ENCODE data around the gene DGCR2. TPM values are rescaled to one million over a fixed set of nuclear protein-coding genes. Genes with fewer than 3 reads are reported as not detected.

The DGCR2 gene
- total and polyA plus RNA-seq, 2 donors (not counting 1 experiment from before 2014, with no cell fraction given), result 34.3 to 39.5 TPM

DNA sequence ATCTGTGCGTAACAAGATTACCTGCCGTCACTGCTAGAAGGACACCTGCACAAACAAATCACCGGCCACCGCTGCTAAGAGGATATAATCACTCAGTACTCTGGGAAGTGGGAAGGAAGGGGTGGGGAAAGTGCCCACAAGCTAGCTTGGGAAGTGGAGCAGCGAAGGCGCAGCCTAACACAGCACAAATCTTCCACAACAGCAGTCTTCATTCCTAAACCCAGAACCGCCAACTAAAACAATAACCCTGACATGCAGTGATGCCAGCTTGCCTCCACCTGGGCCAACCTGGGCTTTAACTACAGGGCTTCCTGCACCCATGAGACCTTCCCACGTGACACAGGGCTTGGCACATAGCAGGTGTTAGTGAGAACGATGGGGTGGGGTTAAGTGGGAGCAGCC, 5.1 kb downstream of the DGCR2 start:
- Histone ChIP-seq H3K9me3 (ENCODE audit: control insufficient read depth, insufficient read depth, low read depth, low read length) (no peaks in the 10 kb centered on the region), H4K20me1 (ENCODE audit: control insufficient read depth, extremely low read depth, insufficient read depth, low read length) (peaks cover 2% of the 10 kb centered on the region)
- DNase-seq (ENCODE audit: low read depth in 2 of 2), result no peak

DNA sequence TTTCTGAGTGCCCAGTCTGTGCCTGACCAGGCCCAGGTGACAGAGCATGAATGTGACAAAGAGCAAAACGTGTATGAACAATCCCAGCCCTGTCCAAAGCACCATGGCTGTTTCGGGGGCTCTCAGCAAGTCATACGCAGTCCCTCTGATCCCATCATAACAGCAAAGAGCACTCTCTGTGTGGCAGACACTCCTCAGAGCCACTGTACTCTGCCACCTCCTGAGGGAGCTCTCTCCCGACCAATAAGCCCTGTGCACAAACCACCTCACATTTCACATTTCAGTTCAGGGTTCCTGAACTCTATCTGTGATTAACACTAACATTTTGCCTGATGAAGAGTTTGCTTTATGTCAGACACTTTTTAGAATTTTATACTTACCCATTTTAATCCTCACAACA, 6.6 kb downstream of the DGCR2 start:
- H3K27me3 ChIP-seq (ENCODE audit: control insufficient read depth, insufficient read depth, low read length), result no peaks in the 10 kb centered on the region
- H3K4me1 ChIP-seq (ENCODE audit: control insufficient read depth, extremely low read depth, insufficient read depth, low read length), result peaks cover 2% of the 10 kb centered on the region
- H3K27ac ChIP-seq (ENCODE audit: insufficient read depth, low read length), result no peak overlapping the region
- peaks cover 74% of the 10 kb centered on the region for H3K79me2 ChIP-seq (ENCODE audit: control insufficient read depth, insufficient read depth, low read length)
- H3K9ac ChIP-seq (ENCODE audit: insufficient read depth, low read length), result no peak overlapping the region
- no peak overlapping the region for H2AFZ ChIP-seq (ENCODE audit: low read length)
- no peaks in the 10 kb centered on the region for H3K9me3 ChIP-seq (ENCODE audit: control insufficient read depth, insufficient read depth, low read depth, low read length)
- TF ChIP-seq, protein P1, sequence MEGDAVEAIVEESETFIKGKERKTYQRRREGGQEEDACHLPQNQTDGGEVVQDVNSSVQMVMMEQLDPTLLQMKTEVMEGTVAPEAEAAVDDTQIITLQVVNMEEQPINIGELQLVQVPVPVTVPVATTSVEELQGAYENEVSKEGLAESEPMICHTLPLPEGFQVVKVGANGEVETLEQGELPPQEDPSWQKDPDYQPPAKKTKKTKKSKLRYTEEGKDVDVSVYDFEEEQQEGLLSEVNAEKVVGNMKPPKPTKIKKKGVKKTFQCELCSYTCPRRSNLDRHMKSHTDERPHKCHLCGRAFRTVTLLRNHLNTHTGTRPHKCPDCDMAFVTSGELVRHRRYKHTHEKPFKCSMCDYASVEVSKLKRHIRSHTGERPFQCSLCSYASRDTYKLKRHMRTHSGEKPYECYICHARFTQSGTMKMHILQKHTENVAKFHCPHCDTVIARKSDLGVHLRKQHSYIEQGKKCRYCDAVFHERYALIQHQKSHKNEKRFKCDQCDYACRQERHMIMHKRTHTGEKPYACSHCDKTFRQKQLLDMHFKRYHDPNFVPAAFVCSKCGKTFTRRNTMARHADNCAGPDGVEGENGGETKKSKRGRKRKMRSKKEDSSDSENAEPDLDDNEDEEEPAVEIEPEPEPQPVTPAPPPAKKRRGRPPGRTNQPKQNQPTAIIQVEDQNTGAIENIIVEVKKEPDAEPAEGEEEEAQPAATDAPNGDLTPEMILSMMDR (conservative IDR thresholded peaks at IDR 0.05 in 1 of 2, IDR thresholded peaks at IDR 0.05 in 1 of 2; ENCODE audit: low read depth in 1 of 2, low read length in 2 of 2), result no peak
- TF ChIP-seq EZH2 (IDR thresholded peaks at IDR 0.05; ENCODE audit: low read length, missing control alignments), result no peak
- no peak overlapping the region for H3K4me2 ChIP-seq (ENCODE audit: extremely low read depth, insufficient read depth, low read length)
- peaks cover 6% of the 10 kb centered on the region for H3K36me3 ChIP-seq (ENCODE audit: control insufficient read depth, insufficient read depth, low read length)
- H4K20me1 ChIP-seq (ENCODE audit: control insufficient read depth, extremely low read depth, insufficient read depth, low read length), result peaks cover 2% of the 10 kb centered on the region
- H3K4me3 ChIP-seq (replicated peaks in 1 of 4; ENCODE audit: control extremely low read depth in 1 of 4, insufficient read depth in 1 of 4, low read depth in 3 of 4, low read length in 4 of 4), result no peak overlapping the region
- no peak for DNase-seq (ENCODE audit: low read depth in 2 of 2)

More for the DNA sequence above, 5.1 kb downstream of the DGCR2 start:
- Histone ChIP-seq H3K79me2 (ENCODE audit: control insufficient read depth, insufficient read depth, low read length) (peaks cover 79% of the 10 kb centered on the region), H3K4me1 (ENCODE audit: control insufficient read depth, extremely low read depth, insufficient read depth, low read length) (peaks cover 4% of the 10 kb centered on the region), H3K36me3 (ENCODE audit: control insufficient read depth, insufficient read depth, low read length) (peaks cover 6% of the 10 kb centered on the region), H3K27ac (ENCODE audit: insufficient read depth, low read length) (no peak overlapping the region), H3K9ac (ENCODE audit: insufficient read depth, low read length) (no peak overlapping the region), H3K27me3 (ENCODE audit: control insufficient read depth, insufficient read depth, low read length) (no peaks in the 10 kb centered on the region), H2AFZ (ENCODE audit: low read length) (no peak overlapping the region), H3K4me2 (ENCODE audit: extremely low read depth, insufficient read depth, low read length) (no peak overlapping the region), H3K4me3 (replicated peaks in 1 of 4; ENCODE audit: control extremely low read depth in 1 of 4, insufficient read depth in 1 of 4, low read depth in 3 of 4, low read length in 4 of 4) (no peak overlapping the region)
- TF ChIP-seq EZH2 (IDR thresholded peaks at IDR 0.05; ENCODE audit: low read length, missing control alignments), result no peak
- TF ChIP-seq, protein P1 (conservative IDR thresholded peaks at IDR 0.05 in 1 of 2, IDR thresholded peaks at IDR 0.05 in 1 of 2; ENCODE audit: low read depth in 1 of 2, low read length in 2 of 2), result no peak

DNA sequence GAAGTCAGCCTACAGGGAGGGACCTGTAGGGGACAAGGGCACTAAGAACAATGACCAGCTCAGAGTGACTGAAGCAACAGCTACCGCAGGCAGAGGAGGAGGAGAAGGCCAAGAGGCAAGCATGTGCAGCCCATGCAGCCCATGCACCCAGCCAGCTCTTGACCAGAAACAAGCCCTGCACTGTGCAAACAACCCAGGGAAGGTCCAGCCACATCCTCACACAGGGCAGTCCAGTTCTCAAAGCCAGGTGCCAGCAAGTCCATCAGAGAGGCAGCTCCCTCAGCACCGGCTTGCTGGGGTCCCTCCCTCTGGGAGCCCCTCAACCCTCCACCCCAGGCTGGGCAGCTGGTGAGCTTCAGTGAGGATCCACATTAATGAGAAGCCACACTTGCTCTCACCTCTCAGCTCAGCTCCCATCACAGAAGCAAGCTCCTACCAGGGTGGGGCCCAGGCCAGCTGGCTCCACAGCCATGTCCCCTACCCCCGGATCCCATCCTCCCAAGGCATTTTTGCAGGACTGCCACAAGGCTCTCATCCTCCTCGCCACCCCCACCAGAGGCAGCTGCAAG, 7.1 kb downstream of the DGCR2 start:
- Histone ChIP-seq H3K27me3 (ENCODE audit: control insufficient read depth, insufficient read depth, low read length) (no peaks in the 10 kb centered on the region), H3K36me3 (ENCODE audit: control insufficient read depth, insufficient read depth, low read length) (peaks cover 4% of the 10 kb centered on the region), H3K9me3 (ENCODE audit: control insufficient read depth, insufficient read depth, low read depth, low read length) (no peaks in the 10 kb centered on the region), H3K27ac (ENCODE audit: insufficient read depth, low read length) (no peak overlapping the region), H3K4me1 (ENCODE audit: control insufficient read depth, extremely low read depth, insufficient read depth, low read length) (no peaks in the 10 kb centered on the region), H3K79me2 (ENCODE audit: control insufficient read depth, insufficient read depth, low read length) (peaks cover 70% of the 10 kb centered on the region), H4K20me1 (ENCODE audit: control insufficient read depth, extremely low read depth, insufficient read depth, low read length) (peaks cover 2% of the 10 kb centered on the region), H3K9ac (ENCODE audit: insufficient read depth, low read length) (no peak overlapping the region), H3K4me3 (replicated peaks in 1 of 4; ENCODE audit: control extremely low read depth in 1 of 4, insufficient read depth in 1 of 4, low read depth in 3 of 4, low read length in 4 of 4) (no peak overlapping the region), H3K4me2 (ENCODE audit: extremely low read depth, insufficient read depth, low read length) (no peak overlapping the region), H2AFZ (ENCODE audit: low read length) (no peak overlapping the region)
- no peak for DNase-seq (ENCODE audit: low read depth in 2 of 2)
- TF ChIP-seq, protein P1 (conservative IDR thresholded peaks at IDR 0.05 in 1 of 2, IDR thresholded peaks at IDR 0.05 in 1 of 2; ENCODE audit: low read depth in 1 of 2, low read length in 2 of 2), result no peak
- TF ChIP-seq EZH2 (IDR thresholded peaks at IDR 0.05; ENCODE audit: low read length, missing control alignments), result no peak
